Retina (tissue), 1 donor: ENCODE data around the gene TNC.

Experiments used
- DNase-seq: peaks from one replicate; pipeline ENCODE4 v3.0.0-alpha.2; 2016

TNC gene

GRCh38 chr9:115006660-115007059 lies 111.3 kb downstream of the TNC start:
- DNase-seq: no peak

GRCh38 chr9:115005322-115005721 lies 112.6 kb downstream of the TNC start:
- DNase-seq: no peak

- no peak for DNase-seq
Measured at GRCh38 chr9:115004545-115004944, 113.4 kb downstream of the TNC start.

- DNase-seq: no peak
Measured at GRCh38 chr9:115002371-115003120, 115.4 kb downstream of the TNC start.

GRCh38 chr9:115000217-115000639 lies 117.7 kb downstream of the TNC start:
- DNase-seq: no peak

GRCh38 chr9:114998326-114998725 lies 119.6 kb downstream of the TNC start:
- DNase-seq: no peak

GRCh38 chr9:114995681-114996221 lies 122.2 kb downstream of the TNC start:
- no peak for DNase-seq

- no peak for DNase-seq
Measured at GRCh38 chr9:114994768-114995167, 123.2 kb downstream of the TNC start.

GRCh38 chr9:114991861-114992260 lies 126.1 kb downstream of the TNC start:
- DNase-seq: no peak

GRCh38 chr9:114990901-114991300 lies 127.1 kb downstream of the TNC start:
- no peak for DNase-seq

- DNase-seq: no peak
Measured at GRCh38 chr9:114989600-114990410, 128.2 kb downstream of the TNC start.

- no peak for DNase-seq
Measured at GRCh38 chr9:114988962-114989599, 128.9 kb downstream of the TNC start.

- no peak for DNase-seq
Measured at GRCh38 chr9:114987116-114987515, 130.8 kb downstream of the TNC start.

- DNase-seq: no peak
Measured at GRCh38 chr9:114985959-114986501, 131.9 kb downstream of the TNC start.

GRCh38 chr9:114981063-114981462 lies 136.9 kb downstream of the TNC start:
- no peak for DNase-seq

GRCh38 chr9:114973216-114973615 lies 144.7 kb downstream of the TNC start:
- DNase-seq: no peak

GRCh38 chr9:114972510-114973136 lies 145.3 kb downstream of the TNC start:
- DNase-seq: no peak
